Keratinocyte (primary cell): Measurements from ENCODE around the gene AMIGO2. TPM values are rescaled to one million over a fixed set of nuclear protein-coding genes. Genes with fewer than 3 reads are reported as not detected.
"Not testable (repeated sequence)": the region's sequence is repeated elsewhere in the genome, so short reads cannot be mapped to it uniquely, and the experiment has no call there.

Experiments
- DNase-seq: peaks from one replicate; pipeline ENCODE4 v3.0.0-alpha.2; 2011; ENCODE audit warnings: low read depth, missing footprints, low spot score
- FAIRE-seq: peaks from 2 replicates; lab custom pipeline; 2011; peaks lifted over from hg19 to GRCh38; lab: Jason Lieb, UNC
- H2AFZ ChIP-seq: 2 replicates; pipeline ENCODE4 v1.6.0; 2012; ENCODE audit warnings: low read length, control low read depth, inconsistent platforms; ENCODE audit not compliant: control insufficient read depth
- H3K27ac ChIP-seq: 2 replicates; pipeline ENCODE4 v1.5.1; 2011; ENCODE audit warnings: low read length; ENCODE audit not compliant: control insufficient read depth, insufficient read depth
- H3K27me3 ChIP-seq: 3 replicates; pipeline ENCODE4 v1.6.0; 2011; ENCODE audit warnings: low read length; ENCODE audit not compliant: control insufficient read depth, insufficient read depth; ENCODE audit errors: extremely low read depth
- H3K36me3 ChIP-seq, 2 experiments: 2 replicates in 1 of 2; 3 replicates in 1 of 2; pipeline ENCODE4 v1.5.1; 2011; ENCODE audit warnings: low read length in 2 of 2, mild to moderate bottlenecking in 1 of 2; ENCODE audit not compliant: control insufficient read depth in 2 of 2, insufficient read depth in 2 of 2; ENCODE audit errors: extremely low read depth in 1 of 2
- H3K4me1 ChIP-seq: 3 replicates; pipeline ENCODE4 v1.5.1; 2011; ENCODE audit warnings: low read length; ENCODE audit not compliant: control insufficient read depth, insufficient read depth; ENCODE audit errors: extremely low read depth
- H3K4me2 ChIP-seq: 3 replicates; pipeline ENCODE4 v1.6.0; 2011; ENCODE audit warnings: low read depth, low read length; ENCODE audit not compliant: control insufficient read depth, insufficient read depth; ENCODE audit errors: extremely low read depth
- H3K4me3 ChIP-seq, 3 experiments: fragments of 200-600 bp in 1 of 3; sonication (generic) in 1 of 3; 2 replicates in 2 of 3; 3 replicates in 1 of 3; pipeline ENCODE4 v1.5.1; 2011 to 2016; ENCODE audit warnings: low read length in 3 of 3, mild to moderate bottlenecking in 3 of 3, control low read depth in 2 of 3, inconsistent platforms in 1 of 3, low read depth in 1 of 3, mixed read lengths in 1 of 3, mixed run types in 1 of 3, moderate library complexity in 1 of 3; ENCODE audit not compliant: control insufficient read depth in 2 of 3, insufficient read depth in 2 of 3; ENCODE audit errors: extremely low read depth in 1 of 3
- H3K79me2 ChIP-seq: 2 replicates; pipeline ENCODE4 v1.6.0; 2012; ENCODE audit warnings: low read length; ENCODE audit not compliant: control insufficient read depth, insufficient read depth
- H3K9ac ChIP-seq: 3 replicates; pipeline ENCODE4 v1.6.0; 2011; ENCODE audit warnings: low read length; ENCODE audit not compliant: control insufficient read depth, insufficient read depth; ENCODE audit errors: extremely low read depth
- H3K9me1 ChIP-seq: 3 replicates; pipeline ENCODE4 v1.6.0; 2011; ENCODE audit warnings: low read length; ENCODE audit not compliant: control insufficient read depth, insufficient read depth; ENCODE audit errors: extremely low read depth
- H3K9me3 ChIP-seq: 2 replicates; pipeline ENCODE4 v1.5.1; 2012; ENCODE audit warnings: low read depth, low read length; ENCODE audit not compliant: control insufficient read depth
- H4K20me1 ChIP-seq: 3 replicates; pipeline ENCODE4 v1.6.0; 2011; ENCODE audit warnings: low read length; ENCODE audit not compliant: control insufficient read depth, insufficient read depth; ENCODE audit errors: extremely low read depth
- EZH2 ChIP-seq: IDR thresholded peaks from one replicate; pipeline ENCODE4 v1.6.1; 2012; ENCODE audit warnings: inconsistent platforms, mild to moderate bottlenecking, low read length, moderate library complexity
- dilution Hi-C: fragments of 300-500 bp; cut with MboI; formaldehyde crosslinking; loops from one replicate; pipeline ENCODE4 v1.7.0; 2020; ENCODE audit warnings: low sequenced_read_pairs; ENCODE audit not compliant: extremely low pct_ligation_motif_present
- polyA plus RNA-seq, 5 experiments: library from polyadenylated mRNA; depleted of rRNA in 3 of 5; stranded (reverse) in 3 of 5; stranded (forward) in 1 of 5; unstranded in 1 of 5; fragments of >200 nt; gene quantifications; 1 replicate in 1 of 5; 2 replicates in 3 of 5; 3 replicates in 1 of 5; pipeline versions ENCODE4 v1.2.1 to v1.2.3, GENCODE V29; 2011 to 2012; ENCODE audit warnings: missing spikeins in 2 of 5, low read depth in 1 of 5, low replicate concordance in 1 of 5
- TF ChIP-seq, protein P1 (sequence below), 3 experiments: IDR thresholded peaks in 1 of 3; conservative IDR thresholded peaks in 1 of 3; optimal IDR thresholded peaks in 1 of 3; 2 replicates in 2 of 3; 3 replicates in 1 of 3; pipeline versions ENCODE3 to v1.5.1; 2011; ENCODE audit warnings: low read length in 3 of 3, mild to moderate bottlenecking in 3 of 3, moderate library complexity in 2 of 3, control low read depth in 1 of 3, inconsistent platforms in 1 of 3; ENCODE audit not compliant: insufficient read depth in 2 of 3; ENCODE audit errors: extremely low read depth in 1 of 3

The AMIGO2 gene
- polyA plus RNA-seq, 1 donor (not counting 4 experiments of a cell fraction or from before 2014, with no cell fraction given) = 71.3 TPM

DNA sequence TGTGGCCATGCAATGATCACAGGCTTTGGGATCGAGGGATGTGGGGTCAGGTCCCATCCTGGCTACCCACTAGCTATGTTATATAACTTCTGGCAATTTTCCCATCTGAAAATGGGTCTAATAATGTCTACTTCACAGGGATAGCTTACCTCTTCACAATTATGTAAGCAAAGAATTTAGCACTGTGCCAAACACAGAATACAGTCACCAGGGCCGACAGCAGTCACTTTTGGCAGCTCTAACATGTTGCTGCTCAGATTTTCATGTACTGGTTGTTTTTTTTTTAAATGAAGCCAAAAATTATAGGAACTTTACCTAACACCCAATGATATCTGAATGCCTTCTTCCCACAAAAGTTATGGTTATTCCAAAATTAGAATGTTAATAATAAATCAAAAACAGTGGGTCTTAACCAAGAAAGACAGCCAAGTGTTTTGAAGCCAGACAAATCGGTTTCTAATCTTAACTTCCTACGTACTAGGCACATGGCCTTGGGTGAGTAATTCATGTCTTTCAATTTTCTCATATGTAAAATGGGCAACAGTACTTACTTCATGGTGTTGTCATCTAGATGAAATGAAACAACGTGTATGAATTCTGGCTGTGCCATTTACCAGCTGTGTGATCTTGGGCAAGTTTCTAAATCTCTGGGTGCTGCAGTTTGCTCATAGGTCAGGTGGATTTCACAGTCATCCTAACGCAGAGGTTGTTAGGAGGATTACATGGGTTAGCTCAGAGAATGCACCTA lies 13.3 kb downstream of the AMIGO2 start:
- no peaks in the 10 kb centered on the region for H3K4me1 ChIP-seq
- H3K4me3 ChIP-seq = no peak overlapping the region
- no peak for FAIRE-seq
- dilution Hi-C loops = no loop called here
- H3K9ac ChIP-seq = no peak overlapping the region
- no peak for TF ChIP-seq EZH2
- TF ChIP-seq, protein P1, sequence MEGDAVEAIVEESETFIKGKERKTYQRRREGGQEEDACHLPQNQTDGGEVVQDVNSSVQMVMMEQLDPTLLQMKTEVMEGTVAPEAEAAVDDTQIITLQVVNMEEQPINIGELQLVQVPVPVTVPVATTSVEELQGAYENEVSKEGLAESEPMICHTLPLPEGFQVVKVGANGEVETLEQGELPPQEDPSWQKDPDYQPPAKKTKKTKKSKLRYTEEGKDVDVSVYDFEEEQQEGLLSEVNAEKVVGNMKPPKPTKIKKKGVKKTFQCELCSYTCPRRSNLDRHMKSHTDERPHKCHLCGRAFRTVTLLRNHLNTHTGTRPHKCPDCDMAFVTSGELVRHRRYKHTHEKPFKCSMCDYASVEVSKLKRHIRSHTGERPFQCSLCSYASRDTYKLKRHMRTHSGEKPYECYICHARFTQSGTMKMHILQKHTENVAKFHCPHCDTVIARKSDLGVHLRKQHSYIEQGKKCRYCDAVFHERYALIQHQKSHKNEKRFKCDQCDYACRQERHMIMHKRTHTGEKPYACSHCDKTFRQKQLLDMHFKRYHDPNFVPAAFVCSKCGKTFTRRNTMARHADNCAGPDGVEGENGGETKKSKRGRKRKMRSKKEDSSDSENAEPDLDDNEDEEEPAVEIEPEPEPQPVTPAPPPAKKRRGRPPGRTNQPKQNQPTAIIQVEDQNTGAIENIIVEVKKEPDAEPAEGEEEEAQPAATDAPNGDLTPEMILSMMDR (optimal IDR thresholded peaks at IDR 0.05 in 1 of 3, IDR thresholded peaks at IDR 0.05 in 1 of 3, conservative IDR thresholded peaks at IDR 0.05 in 1 of 3; ENCODE audit: extremely low read depth in 1 of 3, insufficient read depth in 2 of 3, low read length in 3 of 3) = no peak
- H3K27me3 ChIP-seq = no peaks in the 10 kb centered on the region
- H3K9me3 ChIP-seq = no peaks in the 10 kb centered on the region
- H3K27ac ChIP-seq = no peak overlapping the region
- no peak for DNase-seq
- no peaks in the 10 kb centered on the region for H3K9me1 ChIP-seq
- H3K79me2 ChIP-seq = no peaks in the 10 kb centered on the region
- H3K36me3 ChIP-seq = no peaks in the 10 kb centered on the region
- no peak overlapping the region for H2AFZ ChIP-seq
- no peaks in the 10 kb centered on the region for H4K20me1 ChIP-seq
- no peak overlapping the region for H3K4me2 ChIP-seq

DNA sequence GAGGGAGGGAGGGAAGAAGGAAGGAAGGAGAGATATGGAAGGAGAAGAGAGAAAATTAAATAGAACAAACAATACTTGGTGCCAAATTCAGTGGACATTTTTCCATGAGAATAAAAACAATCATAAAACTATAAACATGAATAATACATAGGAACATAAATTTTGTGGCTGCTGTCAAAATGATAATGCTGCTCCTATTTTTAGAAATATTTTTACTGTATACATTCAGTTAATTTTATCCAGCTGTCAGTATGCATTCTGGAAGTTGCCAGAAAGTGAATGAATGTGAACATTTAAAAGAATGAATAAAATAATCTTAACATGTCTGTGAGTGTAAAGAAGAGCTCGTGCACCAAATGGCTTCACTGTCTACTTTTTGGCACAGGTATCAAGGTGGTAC lies 14.2 kb downstream of the AMIGO2 start:
- no peaks in the 10 kb centered on the region for H3K27me3 ChIP-seq
- no peak for FAIRE-seq
- no peak overlapping the region for H3K4me3 ChIP-seq
- dilution Hi-C loops = no loop called here
- H2AFZ ChIP-seq = no peak overlapping the region
- H4K20me1 ChIP-seq = no peaks in the 10 kb centered on the region
- H3K9ac ChIP-seq = no peak overlapping the region
- H3K9me1 ChIP-seq = no peaks in the 10 kb centered on the region
- H3K4me2 ChIP-seq = no peak overlapping the region
- no peaks in the 10 kb centered on the region for H3K9me3 ChIP-seq
- no peaks in the 10 kb centered on the region for H3K4me1 ChIP-seq
- no peaks in the 10 kb centered on the region for H3K36me3 ChIP-seq
- no peaks in the 10 kb centered on the region for H3K79me2 ChIP-seq
- H3K27ac ChIP-seq = no peak overlapping the region
- TF ChIP-seq, protein P1 (optimal IDR thresholded peaks at IDR 0.05 in 1 of 3, IDR thresholded peaks at IDR 0.05 in 1 of 3, conservative IDR thresholded peaks at IDR 0.05 in 1 of 3; ENCODE audit: extremely low read depth in 1 of 3, insufficient read depth in 2 of 3, low read length in 3 of 3) = no peak
- TF ChIP-seq EZH2 = no peak
- DNase-seq = no peak

DNA sequence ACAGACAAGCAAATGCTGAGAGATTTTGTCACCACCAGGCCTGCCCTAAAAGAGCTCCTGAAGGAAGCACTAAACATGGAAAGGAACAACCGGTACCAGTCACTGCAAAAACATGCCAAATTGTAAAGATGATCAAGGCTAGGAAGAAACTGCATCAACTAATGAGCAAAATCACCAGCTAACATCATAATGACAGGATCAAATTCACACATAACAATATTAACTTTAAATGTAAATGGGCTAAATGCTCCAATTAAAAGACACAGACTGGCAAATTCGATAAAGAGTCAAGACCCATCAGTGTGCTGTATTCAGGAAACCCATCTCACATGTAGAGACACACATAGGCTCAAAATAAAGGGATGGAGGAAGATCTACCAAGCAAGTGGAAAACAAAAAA lies 21.1 kb downstream of the AMIGO2 start:
- H3K9me1 ChIP-seq, H2AFZ ChIP-seq, FAIRE-seq, H3K27ac ChIP-seq, DNase-seq, H3K4me2 ChIP-seq, H3K79me2 ChIP-seq, dilution Hi-C loops, H3K9me3 ChIP-seq, H3K27me3 ChIP-seq, H3K4me1 ChIP-seq, H3K36me3 ChIP-seq, H4K20me1 ChIP-seq, H3K4me3 ChIP-seq, H3K9ac ChIP-seq: not testable (repeated sequence)

DNA sequence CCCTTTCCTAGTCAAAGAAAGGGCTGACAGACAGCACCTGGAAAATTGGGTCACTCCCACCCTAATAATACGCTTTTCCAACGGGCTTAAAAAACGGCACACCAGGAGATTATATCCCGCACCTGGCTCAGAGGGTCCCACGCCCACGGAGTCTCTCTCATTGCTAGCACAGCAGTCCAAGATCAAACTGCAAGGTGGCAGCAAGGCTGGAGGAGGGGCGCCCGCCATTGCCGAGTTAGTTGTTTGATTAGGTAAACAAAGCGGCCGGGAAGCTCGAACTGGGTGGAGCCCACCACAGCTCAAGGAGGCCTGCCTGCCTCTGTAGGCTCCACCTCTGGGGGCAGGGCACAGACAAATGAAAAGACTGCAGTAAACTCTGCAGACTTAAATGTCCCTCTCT lies 22.8 kb downstream of the AMIGO2 start:
- H4K20me1 ChIP-seq, H3K4me2 ChIP-seq, H3K27me3 ChIP-seq, H3K27ac ChIP-seq, H3K36me3 ChIP-seq, dilution Hi-C loops, FAIRE-seq, H3K9me3 ChIP-seq, H2AFZ ChIP-seq, H3K79me2 ChIP-seq, H3K9ac ChIP-seq, H3K4me3 ChIP-seq, H3K9me1 ChIP-seq, H3K4me1 ChIP-seq, DNase-seq: not testable (repeated sequence)
